Progenitor cell of endocrine pancreas (in vitro differentiated cells): Measurements from ENCODE around the gene UBE2B. TPM values are rescaled to one million over a fixed set of nuclear protein-coding genes. Genes with fewer than 3 reads are reported as not detected.
"Not testable (repeated sequence)": the region's sequence is repeated elsewhere in the genome, so short reads cannot be mapped to it uniquely, and the experiment has no call there.

Experiments
- DNase-seq: peaks from one replicate; pipeline ENCODE4 v3.0.0; 2021; ENCODE audit warnings: low spot score; ENCODE audit not compliant: unreplicated experiment
- H3K27ac Mint-ChIP-seq: 2 replicates; pipeline ENCODE4 v1.8.0; 2021; ENCODE audit warnings: mild to moderate bottlenecking, moderate library complexity, mixed read lengths
- H3K27me3 Mint-ChIP-seq: 2 replicates; pipeline ENCODE4 v1.8.0; 2021; ENCODE audit warnings: mixed read lengths
- H3K36me3 Mint-ChIP-seq: 2 replicates; pipeline ENCODE4 v1.8.0; 2022; ENCODE audit warnings: mixed read lengths; ENCODE audit not compliant: insufficient read depth
- H3K4me1 Mint-ChIP-seq: 2 replicates; pipeline ENCODE4 v1.8.0; 2021; ENCODE audit warnings: low read depth, mixed read lengths
- H3K4me3 Mint-ChIP-seq: 2 replicates; pipeline ENCODE4 v1.8.0; 2021; ENCODE audit warnings: low read depth, mild to moderate bottlenecking, moderate library complexity, mixed read lengths
- H3K9me3 Mint-ChIP-seq: 2 replicates; pipeline ENCODE4 v1.8.0; 2021; ENCODE audit warnings: low read depth, mixed read lengths
- CTCF ChIP-seq: fragments of 200-600 bp; sonication (generic); IDR thresholded peaks from one replicate; pipeline ENCODE4 v1.5.0; 2021; ENCODE audit warnings: antibody characterized with exemption, mild to moderate bottlenecking; ENCODE audit not compliant: unreplicated experiment
- total RNA-seq: library from RNA; stranded (reverse); gene quantifications from 2 replicates; pipeline ENCODE4 v1.2.1, GENCODE V29; 2021

Gene UBE2B
- total RNA-seq, 1 donor from 2014 or later: 81.3 TPM

GRCh38 chr5:134371834-134372340 lies 518 bp downstream of the UBE2B start:
- peaks cover 22% of the 10 kb centered on the region for H3K4me1 Mint-ChIP-seq
- H3K9me3 Mint-ChIP-seq: peaks cover 7% of the 10 kb centered on the region
- DNase-seq: peak; percentile 41
- no peak for TF ChIP-seq CTCF
- H3K27ac Mint-ChIP-seq: peak overlapping the region; percentile 100
- H3K36me3 Mint-ChIP-seq: peaks cover 16% of the 10 kb centered on the region
- H3K4me3 Mint-ChIP-seq: peak overlapping the region; percentile 96
- H3K27me3 Mint-ChIP-seq: no peaks in the 10 kb centered on the region

GRCh38 chr5:134373633-134374032 lies 2.3 kb downstream of the UBE2B start:
- H3K27me3 Mint-ChIP-seq, H3K9me3 Mint-ChIP-seq, DNase-seq, H3K27ac Mint-ChIP-seq: not testable (repeated sequence)
- Mint-ChIP-seq H3K4me3 (peak overlapping the region; percentile 60), H3K36me3 (peaks cover 14% of the 10 kb centered on the region), H3K4me1 (peaks cover 20% of the 10 kb centered on the region)

- H3K27me3 Mint-ChIP-seq: no peaks in the 10 kb centered on the region
- no peaks in the 10 kb centered on the region for H3K9me3 Mint-ChIP-seq
- H3K4me3 Mint-ChIP-seq: no peak overlapping the region
- H3K36me3 Mint-ChIP-seq: peaks cover 15% of the 10 kb centered on the region
- peak; percentile 16 for TF ChIP-seq CTCF
- peaks cover 20% of the 10 kb centered on the region for H3K4me1 Mint-ChIP-seq
- peak overlapping the region; percentile 22 for H3K27ac Mint-ChIP-seq
- no peak for DNase-seq
Measured at GRCh38 chr5:134374232-134374631, 2.9 kb downstream of the UBE2B start.

GRCh38 chr5:134380346-134380745 lies 9.0 kb downstream of the UBE2B start:
- no peak for TF ChIP-seq CTCF
- peaks cover 1% of the 10 kb centered on the region for H3K4me1 Mint-ChIP-seq
- no peak overlapping the region for H3K4me3 Mint-ChIP-seq
- H3K36me3 Mint-ChIP-seq: peaks cover 15% of the 10 kb centered on the region
- H3K27me3 Mint-ChIP-seq: no peaks in the 10 kb centered on the region
- DNase-seq: no peak
- no peaks in the 10 kb centered on the region for H3K9me3 Mint-ChIP-seq
- peak overlapping the region; percentile 31 for H3K27ac Mint-ChIP-seq

GRCh38 chr5:134382204-134382603 lies 10.8 kb downstream of the UBE2B start:
- not testable (repeated sequence) for H3K4me3 Mint-ChIP-seq, H3K4me1 Mint-ChIP-seq, H3K27me3 Mint-ChIP-seq, H3K9me3 Mint-ChIP-seq, H3K27ac Mint-ChIP-seq, DNase-seq
- peaks cover 13% of the 10 kb centered on the region for H3K36me3 Mint-ChIP-seq

- Mint-ChIP-seq H3K4me1 (no peaks in the 10 kb centered on the region), H3K36me3 (peaks cover 19% of the 10 kb centered on the region), H3K4me3 (no peak overlapping the region), H3K9me3 (no peaks in the 10 kb centered on the region), H3K27ac (peak overlapping the region; percentile 62), H3K27me3 (no peaks in the 10 kb centered on the region)
- DNase-seq: no peak
- TF ChIP-seq CTCF: no peak
Measured at GRCh38 chr5:134383980-134384697, 12.8 kb downstream of the UBE2B start.
